Stimulated activated CD4-positive, alpha-beta T cell treated with anti-CD3 and anti-CD28 coated beads, Interleukin-4, amount 100 ng/mL, for 48 hours (primary cell): ENCODE measurements around the gene METRNL.
"Not testable (repeated sequence)": the region's sequence is repeated elsewhere in the genome, so short reads cannot be mapped to it uniquely, and the experiment has no call there.

Experiments
- DNase-seq, 2 donors: peaks; one replicate each; pipeline ENCODE4 v3.0.0-alpha.2; 2020; ENCODE audit warnings: low read depth in 2 of 2

Gene METRNL

DNA sequence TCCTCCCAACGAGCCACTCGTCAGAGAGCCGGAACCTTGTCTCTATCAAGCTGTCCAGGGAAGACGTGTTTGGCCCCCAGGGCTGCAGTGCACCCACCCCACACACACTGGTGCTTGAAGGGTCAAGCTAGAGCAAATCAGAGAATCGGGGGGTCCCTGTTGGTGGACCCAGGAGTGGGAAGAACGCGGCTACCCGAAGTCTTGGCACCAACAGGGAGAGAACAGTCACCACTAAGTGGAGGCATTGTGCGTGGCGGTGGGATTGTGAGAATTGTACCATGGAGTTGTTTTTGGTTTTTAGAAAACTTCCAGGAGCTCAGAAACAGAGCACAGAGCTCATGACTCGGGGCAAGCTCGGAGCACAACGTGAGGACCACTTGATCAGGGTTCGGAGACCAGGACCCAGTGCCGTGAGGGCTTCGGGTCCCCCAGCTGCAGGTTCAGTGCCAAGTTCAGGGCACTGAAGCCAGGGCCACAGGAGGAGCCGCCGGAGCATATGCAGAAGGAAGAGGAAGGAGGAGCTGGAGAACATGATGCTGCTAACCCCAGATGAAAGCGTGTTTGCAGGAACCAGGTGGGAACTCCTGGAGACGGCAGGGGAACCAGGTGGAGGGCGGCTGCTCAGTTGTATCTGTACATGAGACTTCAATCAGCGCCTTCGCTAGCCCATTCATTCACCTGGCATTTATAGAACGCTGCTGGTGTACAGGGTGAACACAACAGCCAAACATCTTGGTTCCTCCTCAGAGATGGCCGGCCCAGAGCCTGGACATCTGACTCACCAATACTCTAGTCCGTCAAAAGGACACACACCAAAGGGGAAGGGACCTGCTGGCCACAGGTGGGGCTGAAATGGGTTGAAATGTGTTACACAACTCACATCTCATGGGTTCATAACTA, 42.8 kb downstream of the METRNL start:
- DNase-seq = no peak

GRCh38 chr17:83122834-83123233, 43.4 kb downstream of the METRNL start:
- no peak for DNase-seq

GRCh38 chr17:83123896-83124801, 44.7 kb downstream of the METRNL start:
- DNase-seq = no peak

GRCh38 chr17:83124871-83125514, 45.6 kb downstream of the METRNL start:
- DNase-seq = no peak

DNA sequence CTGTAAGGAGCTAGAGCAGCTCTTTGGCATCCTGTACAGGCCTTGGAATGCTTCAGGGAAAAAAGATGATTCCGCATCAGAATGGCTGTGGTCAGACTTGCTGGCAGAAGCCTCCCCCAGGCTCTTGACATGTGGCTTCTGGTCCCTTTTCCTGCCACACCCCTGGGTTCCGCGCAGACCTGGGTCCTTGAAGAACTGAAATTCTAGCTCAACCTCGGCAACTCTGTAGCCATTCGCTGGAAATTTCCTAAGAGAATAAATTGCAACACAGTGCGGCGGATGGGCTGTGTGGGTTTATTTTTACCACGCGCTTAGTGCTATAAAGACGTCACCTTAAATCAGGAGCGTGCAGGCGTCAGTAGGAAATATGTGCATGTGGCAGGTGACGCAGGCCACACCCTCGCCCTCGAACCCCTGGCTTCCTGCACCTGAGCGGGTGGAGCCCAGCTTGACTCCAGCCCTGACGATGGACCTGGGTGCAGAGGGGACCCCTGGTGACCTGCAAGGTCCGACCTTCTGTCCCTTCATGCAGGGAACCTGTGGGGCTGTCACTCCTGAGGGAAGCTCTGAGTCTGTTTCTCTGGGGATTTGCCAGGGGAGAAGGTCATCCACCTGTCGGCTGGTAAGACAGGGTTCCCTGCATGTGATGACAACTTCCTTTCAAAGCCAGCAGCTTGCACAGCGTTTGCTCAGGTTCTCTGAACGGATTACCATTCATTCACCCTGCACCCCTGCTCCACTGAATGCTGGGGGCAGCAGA, 46.3 kb downstream of the METRNL start:
- no peak for DNase-seq

DNA sequence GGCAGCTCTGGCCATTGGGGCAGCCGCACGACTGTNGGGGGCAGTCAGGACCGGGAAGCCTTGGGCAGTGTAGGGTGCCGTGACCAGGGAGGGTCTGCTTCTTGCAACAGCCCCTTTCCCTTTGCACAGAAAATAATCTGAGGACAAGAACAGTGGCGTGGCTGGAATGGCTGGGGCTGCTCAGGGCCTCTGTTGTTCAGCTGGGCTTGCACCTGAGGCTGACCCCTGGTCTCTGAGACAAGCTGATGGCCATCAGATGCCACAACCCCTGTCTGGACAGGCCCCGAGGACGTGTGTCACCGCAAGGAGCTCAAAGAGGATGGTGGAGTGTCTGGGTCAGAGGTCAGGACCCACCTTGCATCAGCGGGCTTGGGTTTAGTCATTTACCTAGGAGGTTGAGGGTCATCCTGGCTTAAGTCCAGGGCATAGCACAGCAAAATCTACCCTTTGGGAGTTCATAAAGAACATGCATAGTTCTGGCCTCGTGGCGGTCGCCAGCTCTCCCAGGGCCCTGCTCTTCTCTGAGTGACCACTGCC, 46.9 kb downstream of the METRNL start:
- DNase-seq = no peak

GRCh38 chr17:83127431-83128160, 48.2 kb downstream of the METRNL start:
- no peak for DNase-seq

- DNase-seq = no peak
Observed at GRCh38 chr17:83128306-83129240, 49.2 kb downstream of the METRNL start.

DNA sequence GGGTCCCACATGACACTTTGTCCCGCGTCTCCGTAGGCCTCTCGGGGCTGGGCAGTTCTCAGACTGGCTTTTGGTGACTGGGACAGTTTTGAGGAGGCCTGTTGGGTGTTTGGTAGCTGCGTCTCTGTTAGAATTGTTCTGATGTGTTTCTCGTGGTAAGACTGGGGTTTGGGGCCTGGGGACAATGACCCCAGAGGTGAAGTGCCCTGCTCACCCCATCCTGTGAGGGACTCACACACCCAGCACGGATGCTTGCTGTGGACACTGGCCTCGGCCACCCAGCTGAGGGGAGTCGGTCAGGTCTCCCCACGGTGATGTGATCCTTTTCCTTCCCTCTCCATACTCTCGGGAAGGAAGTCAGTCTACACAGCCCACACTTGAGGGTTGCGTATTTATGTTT, 50.3 kb downstream of the METRNL start:
- DNase-seq = no peak

DNA sequence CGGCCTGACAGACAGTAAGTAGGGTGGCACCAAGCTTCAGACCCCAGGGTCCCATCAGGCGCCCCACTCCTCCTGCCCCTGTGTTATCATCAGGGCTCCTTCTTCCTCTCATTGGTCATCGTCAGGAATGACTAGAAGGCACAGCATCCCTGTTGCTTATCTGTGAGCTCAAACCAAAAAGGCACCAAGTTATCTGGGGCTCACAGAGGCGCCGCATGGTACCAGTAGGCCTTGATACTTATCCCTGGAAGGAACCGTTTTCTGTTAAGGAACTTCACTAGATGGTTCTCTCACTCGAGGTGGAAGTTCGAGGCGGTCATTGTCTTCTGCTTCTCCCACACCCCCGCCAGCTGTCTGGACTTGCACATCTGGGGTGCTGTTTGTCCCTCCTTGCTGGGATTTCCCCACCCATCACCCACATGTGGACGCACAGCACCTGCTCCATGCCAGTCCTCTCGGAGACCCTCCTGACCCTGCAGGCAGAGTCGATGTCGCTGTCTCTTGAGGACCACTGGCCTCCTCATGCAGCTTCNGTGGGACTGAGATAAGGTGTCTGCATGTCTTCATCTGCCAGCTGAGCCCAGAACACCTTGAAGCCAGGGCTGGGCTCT, 52.1 kb downstream of the METRNL start:
- no peak for DNase-seq

DNA sequence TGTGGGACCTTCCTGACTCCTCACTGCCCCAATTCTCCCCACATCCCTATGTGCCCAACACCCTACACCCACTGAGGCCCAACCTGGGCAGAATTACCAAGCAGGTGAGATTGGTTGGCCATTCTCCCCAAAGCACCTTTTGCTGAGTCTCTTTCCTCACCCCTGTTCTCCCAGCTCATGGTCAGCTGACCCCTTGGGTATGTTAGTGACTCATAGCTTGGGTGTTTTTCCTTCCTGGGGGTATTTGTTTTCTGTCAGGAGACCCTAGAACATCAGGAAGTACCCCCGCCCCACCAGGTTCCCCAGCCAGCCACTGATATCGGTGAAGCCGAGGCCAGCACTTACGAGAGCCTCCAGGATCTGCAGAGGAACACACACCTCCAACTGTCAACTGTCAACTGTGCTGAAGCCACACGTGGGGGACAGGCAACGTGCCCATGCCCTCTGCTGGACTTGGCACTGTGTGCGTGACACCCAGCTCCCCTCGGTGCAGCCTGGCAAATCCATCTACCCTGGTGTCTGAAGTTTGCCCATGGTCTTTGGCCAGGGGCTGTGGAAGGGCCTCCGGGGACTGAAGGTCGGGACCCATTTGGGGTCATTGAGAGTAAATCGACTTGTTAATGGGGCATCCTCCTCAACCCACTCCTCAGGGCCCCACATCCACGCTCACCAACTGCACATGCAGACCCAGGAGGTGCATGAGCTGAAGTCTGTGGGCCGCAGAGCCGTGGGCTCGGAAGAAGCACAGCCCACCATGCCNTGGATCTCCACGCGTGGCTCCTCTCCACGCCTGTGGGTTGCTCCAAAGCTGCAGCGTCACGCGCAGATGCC, 53.1 kb downstream of the METRNL start:
- no peak for DNase-seq

DNA sequence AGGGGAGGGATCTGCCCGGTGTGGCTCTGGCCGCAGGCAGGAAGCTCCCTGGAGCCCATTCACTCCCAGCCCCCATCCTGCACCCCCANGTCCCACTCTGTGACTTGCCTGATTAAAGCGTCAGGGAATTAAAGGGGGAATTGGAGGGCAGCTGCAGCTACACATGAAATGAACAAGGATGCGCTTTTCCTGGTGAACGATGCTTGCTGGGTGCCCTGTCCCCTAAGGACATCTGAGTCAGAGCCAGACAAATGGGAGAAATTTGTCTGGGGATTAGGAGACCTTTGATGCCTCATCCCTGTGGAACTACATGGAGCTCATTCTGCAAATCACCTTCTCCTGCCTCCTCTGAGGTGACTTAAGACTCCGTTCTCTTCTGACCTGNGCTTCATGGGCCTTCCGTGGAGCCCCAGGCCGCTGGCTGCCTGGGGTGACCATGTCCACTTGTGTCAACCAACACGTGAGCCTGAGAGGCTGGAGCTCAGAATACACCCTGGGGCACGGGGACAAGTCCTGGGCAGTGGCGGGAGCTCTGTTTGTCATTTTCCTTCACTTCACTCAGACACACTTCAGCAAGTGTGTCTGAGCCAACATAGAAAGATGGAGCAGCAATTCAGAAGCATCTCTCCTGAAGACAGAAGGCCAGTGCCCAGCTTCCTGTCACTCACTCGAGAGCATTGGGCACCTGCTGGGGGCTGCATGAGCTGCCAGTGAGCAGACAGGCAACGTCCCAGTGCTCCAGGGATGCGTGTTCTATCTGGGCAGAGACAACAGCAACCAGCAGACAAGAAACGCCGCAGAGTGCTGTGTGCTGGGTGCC, 54.1 kb downstream of the METRNL start:
- DNase-seq = no peak

DNA sequence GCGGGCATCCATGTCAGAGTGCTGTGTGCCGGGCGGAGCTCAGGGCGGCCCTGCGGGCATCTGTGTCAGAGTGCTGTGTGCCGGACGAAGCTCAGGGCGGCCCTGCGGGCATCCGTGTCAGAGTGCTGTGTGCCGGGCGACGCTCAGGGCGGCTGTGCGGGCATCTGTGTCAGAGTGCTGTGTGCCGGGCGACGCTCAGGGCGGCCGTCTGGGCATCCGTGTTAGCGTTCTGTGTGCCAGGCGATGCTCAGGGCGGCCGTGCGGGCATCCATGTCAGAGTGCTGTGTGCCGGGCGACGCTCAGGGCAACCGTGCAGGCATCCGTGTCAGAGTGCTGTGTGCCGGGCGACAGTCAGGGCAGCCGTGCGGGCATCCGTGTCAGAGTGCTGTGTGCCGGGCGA, 55.0 kb downstream of the METRNL start:
- not testable (repeated sequence) for DNase-seq

GRCh38 chr17:83135692-83136091, 56.3 kb downstream of the METRNL start:
- DNase-seq = no peak

GRCh38 chr17:83136156-83136555, 56.7 kb downstream of the METRNL start:
- DNase-seq = no peak

DNA sequence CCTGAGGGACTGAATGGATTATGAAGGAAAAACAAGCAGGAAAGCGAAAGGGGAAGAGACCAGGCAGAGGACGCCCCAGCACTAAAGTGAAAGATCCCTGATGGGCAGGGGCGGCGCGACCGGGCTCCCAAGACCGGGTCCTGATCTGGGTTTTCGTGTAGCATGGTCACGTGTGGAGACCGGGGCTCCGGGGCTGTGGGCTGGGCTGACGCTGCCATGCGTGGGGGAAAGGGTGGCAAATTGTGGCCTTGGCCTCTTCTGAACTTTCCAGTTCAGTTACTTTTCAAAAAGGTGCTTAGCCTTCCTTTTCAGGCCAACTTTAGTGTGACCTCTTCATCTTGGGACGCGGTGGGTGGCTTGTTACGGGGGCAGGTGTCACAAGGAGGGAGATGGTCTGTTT, 57.5 kb downstream of the METRNL start:
- DNase-seq = no peak

GRCh38 chr17:83137523-83137922, 58.1 kb downstream of the METRNL start:
- no peak for DNase-seq
